Measurements from ENCODE around the gene SLC39A11.

Gene SLC39A11

GRCh38 chr17:72931163-72931562, 161.3 kb downstream of the SLC39A11 start:
- Histone ChIP-seq H3K79me2 (ENCODE audit: insufficient read depth, low read depth) (no peaks in the 10 kb centered on the region), H3K27me3 (ENCODE audit: insufficient read depth, low read depth) (no peaks in the 10 kb centered on the region), H4K20me1 (ENCODE audit: insufficient read depth) (no peaks in the 10 kb centered on the region), H2AFZ (ENCODE audit: low read depth) (no peak overlapping the region), H3K4me1 (ENCODE audit: low read depth, poor library complexity, severe bottlenecking) (no peaks in the 10 kb centered on the region), H3K4me3 (IDR thresholded peaks at IDR 0.05; ENCODE audit: insufficient read depth, low read depth, low read length) (no peak overlapping the region), H3K9ac (no peak overlapping the region), H3K27ac (no peak overlapping the region), H3K36me3 (ENCODE audit: insufficient read depth) (no peaks in the 10 kb centered on the region), H3K4me2 (no peak overlapping the region)
- no peak for TF ChIP-seq CTCF (conservative IDR thresholded peaks at IDR 0.05; ENCODE audit: low read depth, low read length)

GRCh38 chr17:72930031-72930430, 162.5 kb downstream of the SLC39A11 start:
- Histone ChIP-seq H3K9ac (no peak overlapping the region), H3K36me3 (ENCODE audit: insufficient read depth) (no peaks in the 10 kb centered on the region), H3K79me2 (ENCODE audit: insufficient read depth, low read depth) (no peaks in the 10 kb centered on the region), H3K4me3 (IDR thresholded peaks at IDR 0.05; ENCODE audit: insufficient read depth, low read depth, low read length) (no peak overlapping the region), H3K4me2 (no peak overlapping the region), H3K4me1 (ENCODE audit: low read depth, poor library complexity, severe bottlenecking) (no peaks in the 10 kb centered on the region), H3K27ac (no peak overlapping the region), H4K20me1 (ENCODE audit: insufficient read depth) (no peaks in the 10 kb centered on the region), H3K27me3 (ENCODE audit: insufficient read depth, low read depth) (no peaks in the 10 kb centered on the region), H2AFZ (ENCODE audit: low read depth) (no peak overlapping the region)
- TF ChIP-seq CTCF (conservative IDR thresholded peaks at IDR 0.05; ENCODE audit: low read depth, low read length): no peak

DNA sequence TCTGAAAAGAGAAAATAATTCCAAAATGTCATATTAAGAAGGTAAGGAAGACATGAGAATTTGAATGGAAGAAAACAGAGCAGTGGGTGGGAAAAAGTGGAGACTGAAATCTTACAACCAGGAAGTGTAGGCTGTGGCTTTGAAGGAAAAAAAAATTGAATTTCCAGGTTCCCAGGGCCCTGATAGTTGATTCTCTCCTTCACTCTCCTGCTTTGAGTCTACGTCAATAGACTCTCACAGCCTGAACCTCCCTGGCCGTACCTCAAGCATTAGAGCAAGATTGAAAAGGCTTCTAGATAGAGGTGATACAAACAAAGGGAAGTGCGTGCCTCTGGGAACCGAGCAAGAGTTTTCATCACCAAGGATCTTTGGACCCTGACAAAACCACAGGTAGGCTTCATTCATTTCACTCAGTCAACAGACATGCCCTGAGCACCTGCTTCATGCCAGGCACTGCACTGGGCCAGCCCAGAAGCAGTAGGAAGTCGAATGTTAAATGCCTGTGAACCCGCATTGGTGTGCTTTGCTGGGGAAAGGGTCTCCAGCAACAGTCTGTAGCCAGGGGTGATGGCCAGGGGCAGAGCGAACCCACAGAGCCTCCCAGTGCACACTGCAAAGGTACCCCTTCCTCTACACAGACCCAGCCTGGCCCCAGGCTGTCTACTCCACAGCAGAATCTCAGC, 163.9 kb downstream of the SLC39A11 start:
- Histone ChIP-seq H3K27me3 (ENCODE audit: insufficient read depth, low read depth) (no peaks in the 10 kb centered on the region), H3K36me3 (ENCODE audit: insufficient read depth) (no peaks in the 10 kb centered on the region), H4K20me1 (ENCODE audit: insufficient read depth) (no peaks in the 10 kb centered on the region), H3K9ac (no peak overlapping the region), H3K79me2 (ENCODE audit: insufficient read depth, low read depth) (no peaks in the 10 kb centered on the region), H3K4me1 (ENCODE audit: low read depth, poor library complexity, severe bottlenecking) (no peaks in the 10 kb centered on the region), H3K4me3 (IDR thresholded peaks at IDR 0.05; ENCODE audit: insufficient read depth, low read depth, low read length) (no peak overlapping the region), H3K27ac (no peak overlapping the region), H3K4me2 (no peak overlapping the region), H2AFZ (ENCODE audit: low read depth) (no peak overlapping the region)
- TF ChIP-seq CTCF (conservative IDR thresholded peaks at IDR 0.05; ENCODE audit: low read depth, low read length): no peak

DNA sequence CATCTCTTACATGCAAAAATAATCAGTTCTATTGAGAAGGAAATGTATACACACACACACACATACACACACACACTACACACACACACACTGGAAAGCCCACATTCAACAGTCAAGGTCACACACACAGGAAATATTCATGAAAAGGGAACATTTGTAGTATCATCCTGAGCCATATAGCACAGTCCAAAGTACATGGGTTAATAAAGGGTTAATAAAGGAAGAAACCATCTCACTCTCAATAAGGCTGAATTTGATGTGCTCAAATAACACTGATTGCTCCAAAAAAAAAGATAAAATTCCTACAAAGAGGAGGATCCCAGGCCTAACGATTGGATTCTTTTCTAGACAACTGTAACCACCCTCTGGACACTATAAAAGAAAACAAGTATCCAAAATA, 164.7 kb downstream of the SLC39A11 start:
- H3K27me3 ChIP-seq (ENCODE audit: insufficient read depth, low read depth): no peaks in the 10 kb centered on the region
- H4K20me1 ChIP-seq (ENCODE audit: insufficient read depth): no peaks in the 10 kb centered on the region
- H3K9ac ChIP-seq: no peak overlapping the region
- TF ChIP-seq CTCF (conservative IDR thresholded peaks at IDR 0.05; ENCODE audit: low read depth, low read length): no peak
- no peak overlapping the region for H3K4me2 ChIP-seq
- H2AFZ ChIP-seq (ENCODE audit: low read depth): no peak overlapping the region
- no peaks in the 10 kb centered on the region for H3K79me2 ChIP-seq (ENCODE audit: insufficient read depth, low read depth)
- H3K4me3 ChIP-seq (IDR thresholded peaks at IDR 0.05; ENCODE audit: insufficient read depth, low read depth, low read length): no peak overlapping the region
- no peaks in the 10 kb centered on the region for H3K4me1 ChIP-seq (ENCODE audit: low read depth, poor library complexity, severe bottlenecking)
- H3K36me3 ChIP-seq (ENCODE audit: insufficient read depth): no peaks in the 10 kb centered on the region
- H3K27ac ChIP-seq: no peak overlapping the region
